Osteoblast (primary cell): ENCODE data around the gene CDK4. TPM values are rescaled to one million over a fixed set of nuclear protein-coding genes. Genes with fewer than 3 reads are reported as not detected.

Experiments
- DNase-seq: peaks from one replicate; pipeline ENCODE4 v3.0.0; 2011; ENCODE audit warnings: low spot score, mixed read lengths; ENCODE audit not compliant: insufficient read length; ENCODE audit errors: missing footprints
- H2AFZ ChIP-seq: 2 replicates; pipeline ENCODE4 v1.6.0; 2011; ENCODE audit warnings: mild to moderate bottlenecking, low read length
- H3K27ac ChIP-seq: 2 replicates; pipeline ENCODE4 v1.5.1; 2011; ENCODE audit warnings: mild to moderate bottlenecking, low read depth, low read length, moderate library complexity
- H3K27me3 ChIP-seq: 2 replicates; pipeline ENCODE4 v1.6.0; 2012; ENCODE audit warnings: mild to moderate bottlenecking, control low read depth, inconsistent platforms, low read length, moderate library complexity; ENCODE audit not compliant: insufficient read depth
- H3K36me3 ChIP-seq: 2 replicates; pipeline ENCODE4 v1.5.1; 2011; ENCODE audit warnings: mild to moderate bottlenecking, low read length, control low read depth, moderate library complexity; ENCODE audit not compliant: insufficient read depth
- H3K4me1 ChIP-seq: 2 replicates; pipeline ENCODE4 v1.5.1; 2011; ENCODE audit warnings: mild to moderate bottlenecking, low read length, control low read depth, moderate library complexity; ENCODE audit not compliant: insufficient read depth
- H3K4me2 ChIP-seq: 2 replicates; pipeline ENCODE4 v1.6.0; 2011; ENCODE audit warnings: mild to moderate bottlenecking, low read length; ENCODE audit not compliant: insufficient read depth
- H3K4me3 ChIP-seq: fragments of 200-600 bp; sonication (generic); 3 replicates; pipeline ENCODE4 v1.5.1; 2012; ENCODE audit warnings: mild to moderate bottlenecking, low read length, inconsistent platforms; ENCODE audit not compliant: insufficient read depth
- H3K79me2 ChIP-seq: 2 replicates; pipeline ENCODE4 v1.6.0; 2012; ENCODE audit warnings: mild to moderate bottlenecking, low read length, control low read depth, inconsistent platforms; ENCODE audit not compliant: insufficient read depth
- H3K9me3 ChIP-seq: 2 replicates; pipeline ENCODE4 v1.5.1; 2011; ENCODE audit warnings: low read depth, low read length, control low read depth
- H4K20me1 ChIP-seq: 2 replicates; pipeline ENCODE4 v1.6.0; 2012; ENCODE audit warnings: mild to moderate bottlenecking, low read length, control low read depth; ENCODE audit not compliant: insufficient read depth
- total RNA-seq: library from RNA; depleted of rRNA; stranded (reverse); fragments of >200 nt; gene quantifications from 2 replicates; pipeline ENCODE4 v1.2.3, GENCODE V29; 2012
- TF ChIP-seq, protein P1 (sequence below): IDR thresholded peaks from 2 replicates; pipeline ENCODE4 v1.5.1; 2011; ENCODE audit warnings: mild to moderate bottlenecking, low read depth, low read length, moderate library complexity; ENCODE audit errors: extremely low read depth

The CDK4 gene
- total RNA-seq, 1 donor = 293 TPM

DNA sequence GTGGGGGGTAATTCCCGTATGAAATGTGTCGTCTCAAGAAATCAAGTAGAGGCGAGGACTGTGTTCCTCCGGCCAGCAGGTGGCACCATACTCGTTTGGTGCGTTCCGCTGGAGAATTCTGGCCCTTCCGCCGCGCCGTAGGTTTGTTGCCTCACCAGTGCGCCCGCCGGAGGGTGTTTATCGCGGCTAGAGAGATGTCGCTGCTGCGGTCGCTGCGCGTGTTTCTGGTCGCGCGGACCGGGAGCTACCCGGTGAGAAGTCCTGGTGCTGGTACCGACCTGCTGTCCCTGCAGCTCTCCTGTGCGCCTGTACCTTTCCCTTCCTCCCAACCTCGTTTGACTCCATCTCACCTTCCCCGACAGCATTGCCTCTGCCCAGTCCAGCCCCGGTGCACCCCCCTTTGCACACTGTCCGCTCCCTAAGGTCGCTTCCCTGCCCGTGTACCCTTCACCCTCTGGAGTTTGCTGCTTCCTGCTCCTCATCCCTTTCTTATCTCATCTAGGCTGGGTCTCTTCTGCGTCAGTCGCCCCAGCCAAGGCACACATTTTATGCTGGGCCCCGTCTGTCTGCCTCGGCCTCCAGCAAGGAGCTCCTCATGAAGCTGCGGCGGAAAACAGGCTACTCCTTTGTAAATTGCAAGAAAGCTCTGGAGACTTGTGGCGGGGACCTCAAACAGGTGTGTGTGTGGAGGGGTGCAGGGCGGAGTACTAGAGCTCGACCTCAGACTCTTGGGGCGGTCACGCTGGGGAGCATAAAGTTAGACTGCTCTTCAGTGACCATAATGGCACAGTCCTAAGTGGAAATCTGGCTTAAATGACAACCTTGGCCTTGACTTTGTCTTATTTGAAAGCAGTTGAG, 30.7 kb upstream of the CDK4 start, which contains the start of gene TSFM:
TSS of gene TSFM (plus strand) at position 180 of the 858 bp plus-strand sequence. CDS start at position 195, 15 bp downstream.
- H2AFZ ChIP-seq = peak within 1 kb of the TSS; percentile 96
- no peaks in the 10 kb centered on the region for H3K9me3 ChIP-seq
- no peaks in the 10 kb centered on the region for H3K27me3 ChIP-seq
- peak; percentile 91 for DNase-seq
- peak within 1 kb of the TSS; percentile 93 for H3K4me2 ChIP-seq
- peaks cover 26% of the 10 kb centered on the region for H3K79me2 ChIP-seq
- H4K20me1 ChIP-seq = no peaks in the 10 kb centered on the region
- H3K4me1 ChIP-seq = peaks cover 11% of the 10 kb centered on the region
- TF ChIP-seq, protein P1, sequence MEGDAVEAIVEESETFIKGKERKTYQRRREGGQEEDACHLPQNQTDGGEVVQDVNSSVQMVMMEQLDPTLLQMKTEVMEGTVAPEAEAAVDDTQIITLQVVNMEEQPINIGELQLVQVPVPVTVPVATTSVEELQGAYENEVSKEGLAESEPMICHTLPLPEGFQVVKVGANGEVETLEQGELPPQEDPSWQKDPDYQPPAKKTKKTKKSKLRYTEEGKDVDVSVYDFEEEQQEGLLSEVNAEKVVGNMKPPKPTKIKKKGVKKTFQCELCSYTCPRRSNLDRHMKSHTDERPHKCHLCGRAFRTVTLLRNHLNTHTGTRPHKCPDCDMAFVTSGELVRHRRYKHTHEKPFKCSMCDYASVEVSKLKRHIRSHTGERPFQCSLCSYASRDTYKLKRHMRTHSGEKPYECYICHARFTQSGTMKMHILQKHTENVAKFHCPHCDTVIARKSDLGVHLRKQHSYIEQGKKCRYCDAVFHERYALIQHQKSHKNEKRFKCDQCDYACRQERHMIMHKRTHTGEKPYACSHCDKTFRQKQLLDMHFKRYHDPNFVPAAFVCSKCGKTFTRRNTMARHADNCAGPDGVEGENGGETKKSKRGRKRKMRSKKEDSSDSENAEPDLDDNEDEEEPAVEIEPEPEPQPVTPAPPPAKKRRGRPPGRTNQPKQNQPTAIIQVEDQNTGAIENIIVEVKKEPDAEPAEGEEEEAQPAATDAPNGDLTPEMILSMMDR = peak; percentile 92
- peak within 1 kb of the TSS; percentile 86 for H3K27ac ChIP-seq
- peaks cover 40% of the 10 kb centered on the region for H3K36me3 ChIP-seq
- H3K4me3 ChIP-seq = peak within 1 kb of the TSS; percentile 99

DNA sequence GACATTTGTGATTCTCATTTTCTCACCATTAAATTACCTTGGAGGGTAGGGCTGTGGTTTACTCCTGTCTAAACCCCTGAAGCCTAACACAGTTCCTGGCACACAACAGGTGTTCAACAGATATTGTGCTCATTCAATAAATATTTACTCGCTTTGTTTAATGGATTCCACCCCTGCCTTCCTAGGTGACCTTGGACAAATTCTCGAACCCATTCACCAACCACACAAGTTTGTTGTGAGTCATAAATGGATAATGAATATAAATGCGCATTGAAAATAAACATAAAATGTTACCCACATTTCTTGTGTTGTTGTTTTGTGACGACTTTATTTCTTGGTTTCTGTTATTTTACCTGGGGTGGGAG, 30.1 kb upstream of the CDK4 start:
- H3K4me1 ChIP-seq = peaks cover 11% of the 10 kb centered on the region
- H3K27me3 ChIP-seq = no peaks in the 10 kb centered on the region
- H3K9me3 ChIP-seq = no peaks in the 10 kb centered on the region
- no peaks in the 10 kb centered on the region for H4K20me1 ChIP-seq
- peak overlapping the region; percentile 96 for H2AFZ ChIP-seq
- H3K4me2 ChIP-seq = peak overlapping the region; percentile 93
- peaks cover 37% of the 10 kb centered on the region for H3K36me3 ChIP-seq
- no peak for DNase-seq
- no peak overlapping the region for H3K27ac ChIP-seq
- H3K4me3 ChIP-seq = peak overlapping the region; percentile 99
- peaks cover 24% of the 10 kb centered on the region for H3K79me2 ChIP-seq
- TF ChIP-seq, protein P1 = no peak

DNA sequence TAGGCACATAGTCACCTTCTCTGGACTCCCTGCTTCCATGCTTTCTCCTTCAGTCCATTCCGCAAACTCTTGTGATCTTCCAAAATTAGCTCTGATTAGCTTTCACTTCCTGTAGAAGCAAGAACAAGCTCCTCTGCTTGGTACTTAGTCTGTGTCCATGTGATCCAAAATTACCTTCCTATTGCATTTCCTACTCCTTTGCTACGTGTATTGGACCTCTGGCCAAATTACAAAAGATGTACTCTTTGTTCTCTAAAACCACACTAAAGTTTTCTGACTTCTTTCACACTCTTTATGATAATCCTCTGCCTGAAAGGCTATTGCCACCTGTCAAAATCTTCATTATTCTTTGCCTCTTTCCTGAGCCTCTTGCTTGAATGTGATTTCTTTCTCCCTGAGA, 29.7 kb upstream of the CDK4 start:
- H3K27me3 ChIP-seq = no peaks in the 10 kb centered on the region
- TF ChIP-seq, protein P1 = no peak
- no peak overlapping the region for H3K4me2 ChIP-seq
- H3K36me3 ChIP-seq = peaks cover 32% of the 10 kb centered on the region
- H4K20me1 ChIP-seq = no peaks in the 10 kb centered on the region
- H3K9me3 ChIP-seq = no peaks in the 10 kb centered on the region
- H3K79me2 ChIP-seq = peaks cover 24% of the 10 kb centered on the region
- H3K4me3 ChIP-seq = no peak overlapping the region
- H3K27ac ChIP-seq = no peak overlapping the region
- DNase-seq = no peak
- H3K4me1 ChIP-seq = peaks cover 11% of the 10 kb centered on the region
- H2AFZ ChIP-seq = no peak overlapping the region

DNA sequence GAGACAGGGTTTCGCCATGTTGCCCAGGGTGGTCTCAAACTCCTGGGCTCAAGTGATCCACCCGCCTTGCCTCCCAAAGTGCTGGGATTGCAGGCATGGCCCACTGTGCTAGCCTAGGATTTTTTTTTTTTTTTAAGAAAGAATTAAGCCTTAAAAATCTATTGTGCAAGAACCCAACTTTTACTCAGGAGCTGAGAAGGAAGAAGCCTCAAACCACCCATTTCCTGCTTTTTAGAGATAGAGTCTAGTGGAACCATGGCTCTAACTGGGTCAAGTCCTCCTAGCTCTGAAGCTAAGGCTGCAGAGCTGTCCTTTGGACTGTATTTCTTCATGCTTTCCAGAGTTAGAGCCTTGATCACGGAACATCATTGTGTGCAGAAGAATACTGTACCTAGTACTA, 29.1 kb upstream of the CDK4 start:
- peaks cover 11% of the 10 kb centered on the region for H3K4me1 ChIP-seq
- H3K9me3 ChIP-seq = no peaks in the 10 kb centered on the region
- H3K27ac ChIP-seq = no peak overlapping the region
- DNase-seq = no peak
- TF ChIP-seq, protein P1 = no peak
- H3K79me2 ChIP-seq = peaks cover 24% of the 10 kb centered on the region
- no peak overlapping the region for H3K4me2 ChIP-seq
- no peak overlapping the region for H2AFZ ChIP-seq
- H4K20me1 ChIP-seq = no peaks in the 10 kb centered on the region
- H3K4me3 ChIP-seq = no peak overlapping the region
- no peaks in the 10 kb centered on the region for H3K27me3 ChIP-seq
- peaks cover 27% of the 10 kb centered on the region for H3K36me3 ChIP-seq
